IMR-90 (cell line): Measurements from ENCODE around the gene GPC6. TPM values are rescaled to one million over a fixed set of nuclear protein-coding genes. Genes with fewer than 3 reads are reported as not detected.

Experiments
- ATAC-seq: fragments of 200-7000 bp; cut with Tn5 transposase; 2 replicates; pipeline ENCODE4 v1.9.1; 2020; ENCODE audit warnings: low read depth, mild to moderate bottlenecking, moderate library complexity
- BruUV-seq: library from RNA; stranded (reverse); fragments of 400-500 nt; replicated peaks from 2 replicates; lab custom pipeline; 2021; lab: Mats Ljungman, UMichigan
- CTCF ChIA-PET: fragments of 300-600 bp; formaldehyde crosslinking; extraction: SDS; loops from one replicate; lab custom pipeline; 2021; ENCODE audit warnings: antibody characterized with exemption; lab: Yijun Ruan, JAX
- POLR2A ChIA-PET: fragments of 300-600 bp; sonication (Branson Sonifier 250); formaldehyde crosslinking; loops from one replicate; lab custom pipeline; 2022; ENCODE audit warnings: antibody characterized with exemption; ENCODE audit not compliant: unreplicated experiment; lab: Charles Lee
- DNase-seq: peaks from one replicate; pipeline ENCODE4 v3.0.0; 2013
- H2AFZ ChIP-seq: replicated peaks from 2 replicates; pipeline ENCODE3; 2013; ENCODE audit warnings: low read length, mild to moderate bottlenecking; ENCODE audit not compliant: poor library complexity
- H2AK5ac ChIP-seq: 2 replicates; pipeline ENCODE4 v1.6.1; 2013; ENCODE audit warnings: low read depth, low read length, inconsistent platforms
- H2AK9ac ChIP-seq: replicated peaks from 2 replicates; pipeline ENCODE3; 2013; ENCODE audit warnings: mild to moderate bottlenecking, low read depth, low read length, moderate library complexity; ENCODE audit not compliant: poor library complexity
- H2BK120ac ChIP-seq: 2 replicates; pipeline ENCODE4 v1.6.1; 2013; ENCODE audit warnings: low read depth, low read length, inconsistent platforms
- H2BK15ac ChIP-seq: 3 replicates; pipeline ENCODE4 v1.6.1; 2013; ENCODE audit warnings: low read depth, low read length, inconsistent platforms
- H2BK20ac ChIP-seq: 2 replicates; pipeline ENCODE4 v1.6.1; 2013; ENCODE audit warnings: low read depth, mild to moderate bottlenecking, inconsistent platforms, low read length, moderate library complexity
- H2BK5ac ChIP-seq: 2 replicates; pipeline ENCODE4 v1.6.1; 2013; ENCODE audit warnings: mild to moderate bottlenecking, low read depth, low read length, inconsistent platforms; ENCODE audit not compliant: poor library complexity, severe bottlenecking
- H3K14ac ChIP-seq: replicated peaks from 2 replicates; pipeline ENCODE4 v1.6.1; 2013; ENCODE audit warnings: low read depth, low read length, inconsistent platforms
- H3K18ac ChIP-seq: 2 replicates; pipeline ENCODE4 v1.6.1; 2013; ENCODE audit warnings: low read depth, low read length, control low read depth
- H3K23ac ChIP-seq: 2 replicates; pipeline ENCODE4 v1.6.1; 2013; ENCODE audit warnings: low read depth, low read length, inconsistent platforms
- H3K27ac ChIP-seq: 2 replicates; pipeline ENCODE4 v1.5.1; 2013; ENCODE audit warnings: mild to moderate bottlenecking, control low read depth, low read length; ENCODE audit not compliant: insufficient read depth
- H3K27me3 ChIP-seq: 2 replicates; pipeline ENCODE4 v1.6.1; 2013; ENCODE audit warnings: low read length; ENCODE audit not compliant: control insufficient read depth, insufficient read depth
- H3K36me3 ChIP-seq: 2 replicates; pipeline ENCODE4 v1.6.1; 2013; ENCODE audit warnings: low read length, mixed read lengths; ENCODE audit not compliant: control insufficient read depth, insufficient read depth
- H3K4ac ChIP-seq: 2 replicates; pipeline ENCODE4 v1.6.1; 2013; ENCODE audit warnings: low read depth, low read length, inconsistent platforms
- H3K4me1 ChIP-seq: 2 replicates; pipeline ENCODE4 v1.6.1; 2013; ENCODE audit warnings: low read length, mixed read lengths; ENCODE audit not compliant: control insufficient read depth, insufficient read depth
- H3K4me2 ChIP-seq: 2 replicates; pipeline ENCODE4 v1.6.1; 2013; ENCODE audit warnings: low read depth, mild to moderate bottlenecking, control low read depth, low read length, moderate library complexity
- H3K4me3 ChIP-seq: 2 replicates; pipeline ENCODE4 v1.5.1; 2013; ENCODE audit warnings: low read depth, mild to moderate bottlenecking, control low read depth, low read length, moderate library complexity; ENCODE audit not compliant: insufficient read depth
- H3K56ac ChIP-seq: 2 replicates; pipeline ENCODE4 v1.6.1; 2013; ENCODE audit warnings: low read length, inconsistent platforms; ENCODE audit not compliant: insufficient read depth; ENCODE audit errors: extremely low read depth
- H3K79me1 ChIP-seq, 2 experiments: 2 replicates each; pipeline ENCODE4 v1.6.1; 2013; ENCODE audit warnings: low read length in 2 of 2, inconsistent platforms in 1 of 2, low read depth in 1 of 2
- H3K9ac ChIP-seq: 2 replicates; pipeline ENCODE4 v1.6.1; 2013; ENCODE audit warnings: low read depth, low read length, control low read depth
- H3K9me1 ChIP-seq: 2 replicates; pipeline ENCODE4 v1.6.1; 2013; ENCODE audit warnings: low read length, inconsistent platforms; ENCODE audit not compliant: insufficient read depth
- H3K9me3 ChIP-seq: 2 replicates; pipeline ENCODE4 v1.6.1; 2013; ENCODE audit warnings: low read length; ENCODE audit not compliant: control insufficient read depth, insufficient read depth
- H4K20me1 ChIP-seq: 2 replicates; pipeline ENCODE4 v1.6.1; 2013; ENCODE audit warnings: low read length, inconsistent platforms; ENCODE audit not compliant: insufficient read depth
- H4K5ac ChIP-seq: 2 replicates; pipeline ENCODE4 v1.6.1; 2013; ENCODE audit warnings: mild to moderate bottlenecking, low read depth, low read length, control low read depth
- H4K8ac ChIP-seq, 2 experiments: 2 replicates each; pipeline ENCODE4 v1.6.1; 2013; ENCODE audit warnings: low read depth in 2 of 2, low read length in 2 of 2, control low read depth in 1 of 2, inconsistent platforms in 1 of 2
- H4K91ac ChIP-seq: 2 replicates; pipeline ENCODE4 v1.6.1; 2013; ENCODE audit warnings: low read depth, low read length, inconsistent platforms; ENCODE audit not compliant: insufficient read depth
- BHLHE40 ChIP-seq: fragments of 150-350 bp; IDR thresholded peaks from 2 replicates; pipeline ENCODE4 v1.6.1; 2016; ENCODE audit warnings: mild to moderate bottlenecking, low read depth, low read length
- CEBPB ChIP-seq: IDR thresholded peaks from 2 replicates; pipeline ENCODE4 v1.6.1; 2012; ENCODE audit warnings: low read depth, low read length, improper control_type of control experiment
- CHD1 ChIP-seq: IDR thresholded peaks from 2 replicates; pipeline ENCODE4 v1.6.1; 2012; ENCODE audit warnings: low read depth, low read length, improper control_type of control experiment
- CTCF ChIP-seq: conservative IDR thresholded peaks from 2 replicates; pipeline ENCODE4 v1.5.1; 2012; ENCODE audit warnings: mild to moderate bottlenecking, low read depth, low read length, improper control_type of control experiment
- FOS ChIP-seq: fragments of 150-350 bp; IDR thresholded peaks from 2 replicates; pipeline ENCODE4 v1.6.1; 2016; ENCODE audit warnings: low read depth, low read length
- MAFK ChIP-seq: IDR thresholded peaks from 2 replicates; pipeline ENCODE4 v1.6.1; 2012; ENCODE audit warnings: low read depth, low read length, improper control_type of control experiment
- MAZ ChIP-seq: IDR thresholded peaks from 2 replicates; pipeline ENCODE4 v1.6.1; 2012; ENCODE audit warnings: low read depth, mild to moderate bottlenecking, low read length, improper control_type of control experiment, moderate library complexity, borderline replicate concordance
- MXI1 ChIP-seq: IDR thresholded peaks from 2 replicates; pipeline ENCODE4 v1.6.1; 2012; ENCODE audit warnings: low read depth, mild to moderate bottlenecking, low read length, moderate library complexity, borderline replicate concordance
- POLR2A ChIP-seq: IDR thresholded peaks from 2 replicates; pipeline ENCODE4 v1.6.1; 2012; ENCODE audit warnings: mild to moderate bottlenecking, low read depth, low read length
- RCOR1 ChIP-seq: IDR thresholded peaks from 2 replicates; pipeline ENCODE4 v1.6.1; 2012; ENCODE audit warnings: mild to moderate bottlenecking, low read length, improper control_type of control experiment; ENCODE audit not compliant: insufficient replicate concordance
- RFX5 ChIP-seq: IDR thresholded peaks from 2 replicates; pipeline ENCODE4 v1.8.0; 2012; ENCODE audit warnings: low read depth, mild to moderate bottlenecking, low read length, moderate library complexity
- SMC3 ChIP-seq: fragments of 150-350 bp; IDR thresholded peaks from 2 replicates; pipeline ENCODE4 v1.6.1; 2016; ENCODE audit warnings: low read depth, mild to moderate bottlenecking, antibody characterized with exemption, low read length, moderate library complexity
- USF2 ChIP-seq: fragments of 150-350 bp; IDR thresholded peaks from 2 replicates; pipeline ENCODE4 v1.6.1; 2017; ENCODE audit warnings: mild to moderate bottlenecking, antibody characterized with exemption, low read length, low read depth
- WGBS, 2 experiments: methylation state at CpG; one replicate each; pipeline versions ENCODE4 v1.1.5 to v1.1.7; 2013; ENCODE audit warnings: missing lambda C conversion rate in 2 of 2; ENCODE audit not compliant: insufficient read length in 1 of 2; ENCODE audit errors: extremely low coverage in 2 of 2; 5-methylcytosine and 5-hydroxymethylcytosine counted together
- dilution Hi-C: fragments of 300-500 bp; cut with HindIII; formaldehyde crosslinking; loops from one replicate; pipeline ENCODE4 v1.14.3; 2018; ENCODE audit warnings: low sequenced_read_pairs; ENCODE audit not compliant: unreplicated experiment
- in situ Hi-C: fragments of 300-500 bp; cut with MboI; formaldehyde crosslinking; loops from 3 replicates; pipeline ENCODE4 v1.14.3; 2019; ENCODE audit warnings: low sequenced_read_pairs, inconsistent platforms, mixed read lengths
- intact Hi-C: fragments of 100-400 bp; cut with micrococcal nuclease; formaldehyde crosslinking; loops from 2 replicates; pipeline ENCODE4 v1.10.0; 2022
- polyA plus RNA-seq, 3 experiments: library from polyadenylated mRNA; depleted of rRNA; stranded (reverse); fragments of >200 nt; gene quantifications; 2 replicates each; pipeline ENCODE4 v1.2.3, GENCODE V29; 2012; ENCODE audit warnings: low replicate concordance in 1 of 3
- total RNA-seq: library from RNA; depleted of rRNA; stranded (reverse); fragments of >200 nt; gene quantifications from 2 replicates; pipeline ENCODE4 v1.2.3, GENCODE V29; 2012

The GPC6 gene
- total and polyA plus RNA-seq, 2 of the 4 experiments (the other 2 are of a cell fraction) = 14.9 to 39.4 TPM

- H3K23ac ChIP-seq = no peak overlapping the region
- H3K4me2 ChIP-seq = no peak overlapping the region
- in situ Hi-C loops = no loop called here
- H3K9ac ChIP-seq = no peak overlapping the region
- H3K4ac ChIP-seq = no peak overlapping the region
- ATAC-seq (no peak), DNase-seq (no peak)
- H3K4me3 ChIP-seq = no peak overlapping the region
- no peak overlapping the region for H4K91ac ChIP-seq
- no peaks in the 10 kb centered on the region for H3K27me3 ChIP-seq
- ChIA-PET POLR2A (no interaction called here), CTCF (no interaction called here)
- no peak overlapping the region for H3K14ac ChIP-seq
- no peak overlapping the region for H4K5ac ChIP-seq
- no peak overlapping the region for H2BK15ac ChIP-seq
- no peak overlapping the region for H3K56ac ChIP-seq
- dilution Hi-C loops = no loop called here
- TF ChIP-seq CEBPB = no peak
- no peak for TF ChIP-seq BHLHE40
- no peak for TF ChIP-seq MXI1
- TF ChIP-seq POLR2A = no peak
- TF ChIP-seq USF2 = no peak
- no peak for TF ChIP-seq CHD1
- TF ChIP-seq SMC3 = no peak
- TF ChIP-seq MAZ = no peak
- TF ChIP-seq RCOR1 = no peak
- TF ChIP-seq MAFK = no peak
- TF ChIP-seq FOS = no peak
- no peak for TF ChIP-seq CTCF
- TF ChIP-seq RFX5 = no peak
- no peak overlapping the region for H4K8ac ChIP-seq
- H3K18ac ChIP-seq = no peak overlapping the region
- H2AK9ac ChIP-seq = no peak overlapping the region
- no peaks in the 10 kb centered on the region for H3K36me3 ChIP-seq
- no CpG with 5 or more reads among the region's 2 CpGs for WGBS, 2 experiments
- no peaks in the 10 kb centered on the region for H3K9me3 ChIP-seq
- H2BK5ac ChIP-seq = no peak overlapping the region
- H2AK5ac ChIP-seq = no peak overlapping the region
- no peak overlapping the region for H3K27ac ChIP-seq
- H2AFZ ChIP-seq = no peak overlapping the region
- H2BK120ac ChIP-seq = no peak overlapping the region
- BruUV-seq = no TSS peak
- no peaks in the 10 kb centered on the region for H3K9me1 ChIP-seq
- intact Hi-C loops = no loop called here
- no peaks in the 10 kb centered on the region for H3K79me1 ChIP-seq
- H3K4me1 ChIP-seq = no peaks in the 10 kb centered on the region
- no peak overlapping the region for H2BK20ac ChIP-seq
- H4K20me1 ChIP-seq = no peaks in the 10 kb centered on the region
These were observed 444.3 kb downstream of the GPC6 start for GRCh38 chr13:93670866-93671265.
